Kidney epithelial cell (primary cell): Measurements from ENCODE around the gene PSTPIP2. TPM values are rescaled to one million over a fixed set of nuclear protein-coding genes. Genes with fewer than 3 reads are reported as not detected.

Experiments
- DNase-seq: peaks from one replicate; pipeline ENCODE4 v3.0.0-alpha.2; 2010; ENCODE audit warnings: low read depth
- H3K27me3 ChIP-seq: 2 replicates; pipeline ENCODE4 v1.6.0; 2011; ENCODE audit warnings: low read length; ENCODE audit not compliant: control insufficient read depth, insufficient read depth
- H3K36me3 ChIP-seq: 2 replicates; pipeline ENCODE4 v1.5.1; 2011; ENCODE audit warnings: low read length; ENCODE audit not compliant: control insufficient read depth, insufficient read depth
- H3K4me3 ChIP-seq: 2 replicates; pipeline ENCODE4 v1.5.1; 2011; ENCODE audit warnings: low read depth, mild to moderate bottlenecking, control low read depth, low read length
- CTCF ChIP-seq: IDR thresholded peaks from 2 replicates; pipeline ENCODE4 v1.5.1; 2011; ENCODE audit warnings: mild to moderate bottlenecking, moderate library complexity, low read length, control low read depth, inconsistent platforms; ENCODE audit not compliant: insufficient read depth, poor library complexity, severe bottlenecking
- total RNA-seq: library from RNA; depleted of rRNA; stranded (reverse); fragments of >200 nt; gene quantifications from 2 replicates; pipeline ENCODE4 v1.2.3, GENCODE V29; 2015

The PSTPIP2 gene
- 11.2 and 14.2 TPM in 2 replicates for total RNA-seq

DNA sequence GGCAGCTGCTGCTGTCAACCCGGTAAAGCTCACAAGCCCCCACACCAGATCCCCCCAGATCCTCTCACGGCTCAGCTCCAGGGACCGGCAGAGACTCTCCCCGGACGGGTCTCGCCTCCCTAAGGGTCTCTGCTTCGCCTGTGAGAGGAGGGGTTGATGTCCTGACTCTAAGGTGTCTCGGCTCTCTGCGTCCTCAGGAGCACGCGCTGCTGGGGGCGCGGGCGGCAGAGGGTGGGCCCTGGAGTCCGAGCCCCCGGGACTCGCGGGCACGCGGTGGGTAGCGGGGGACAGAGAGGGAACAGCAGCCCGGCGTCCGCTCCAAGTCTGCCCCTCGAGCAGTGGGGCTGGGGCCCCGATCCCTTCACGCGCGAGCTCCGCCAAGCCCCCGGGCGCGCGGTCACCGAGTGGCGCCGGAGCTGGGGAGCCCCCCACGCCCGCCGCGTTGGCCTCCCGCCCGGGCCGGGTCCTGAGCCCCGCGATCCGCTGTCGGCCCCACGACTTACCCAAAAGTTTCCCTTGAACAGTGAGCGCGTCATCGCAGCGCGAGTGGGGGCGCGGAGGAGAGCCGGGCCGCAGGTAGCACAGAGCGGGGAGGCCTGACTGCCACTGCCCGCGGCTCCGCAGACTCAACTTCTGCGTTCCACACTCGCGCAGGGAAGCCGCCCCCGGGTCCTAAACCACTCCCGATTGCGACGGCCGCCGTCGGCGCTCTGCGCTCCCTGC lies at the start of gene PSTPIP2:
Gene PSTPIP2 (minus strand): TSS at position 608 of the 723 bp plus-strand sequence. CDS start 72 bp downstream, at position 536.
- no peak for TF ChIP-seq CTCF
- Histone ChIP-seq H3K36me3 (no peaks in the 10 kb centered on the region), H3K4me3 (peak within 1 kb of the TSS; percentile 80), H3K27me3 (no peaks in the 10 kb centered on the region)
- no peak for DNase-seq

DNA sequence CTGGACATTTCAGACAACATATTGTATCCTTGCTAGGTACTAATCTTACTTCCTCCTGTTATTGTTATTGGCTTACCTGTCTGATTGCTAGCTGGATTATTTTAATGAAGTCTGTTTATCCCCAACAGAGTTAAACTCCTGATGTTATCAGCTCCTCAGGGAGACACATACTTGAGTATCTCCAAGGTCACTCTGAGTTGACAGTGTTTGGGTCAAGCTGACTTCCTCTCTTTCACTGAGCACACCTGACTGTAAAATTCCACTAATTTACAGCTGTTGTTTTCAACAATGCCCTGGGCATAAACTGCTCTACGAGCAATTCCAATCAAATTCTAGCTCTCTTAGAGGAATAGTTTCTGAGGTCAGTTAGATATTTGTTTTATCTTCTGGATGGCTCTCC lies 41.7 kb upstream of the PSTPIP2 start:
- Histone ChIP-seq H3K27me3 (no peaks in the 10 kb centered on the region), H3K36me3 (no peaks in the 10 kb centered on the region), H3K4me3 (no peak overlapping the region)
- no peak for DNase-seq
- TF ChIP-seq CTCF = no peak

DNA sequence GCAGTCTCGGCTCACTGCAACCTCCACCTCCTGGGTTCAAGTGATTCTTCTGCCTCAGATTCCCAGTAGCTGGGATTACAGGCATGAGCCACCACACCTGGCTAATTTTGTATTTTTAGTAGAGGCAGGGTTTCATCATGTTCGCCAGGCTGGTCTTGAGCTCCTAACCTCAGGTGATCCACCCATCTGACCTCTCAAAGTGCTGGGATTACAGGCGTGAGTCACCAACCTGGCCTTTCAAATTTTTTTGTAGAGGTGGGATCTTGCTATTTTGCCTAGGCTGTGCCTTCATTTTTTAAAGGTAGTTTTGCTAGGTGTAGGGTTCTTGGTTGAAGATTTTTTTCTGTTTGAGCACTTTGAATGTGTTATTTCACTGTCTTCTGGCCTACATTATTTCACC lies 38.3 kb upstream of the PSTPIP2 start:
- DNase-seq = no peak
- Histone ChIP-seq H3K4me3 (no peak overlapping the region), H3K36me3 (no peaks in the 10 kb centered on the region), H3K27me3 (no peaks in the 10 kb centered on the region)
- TF ChIP-seq CTCF = no peak

GRCh38 chr18:46109386-46109785 lies 37.3 kb upstream of the PSTPIP2 start:
- no peak for DNase-seq
- Histone ChIP-seq H3K4me3 (no peak overlapping the region), H3K36me3 (no peaks in the 10 kb centered on the region), H3K27me3 (no peaks in the 10 kb centered on the region)
- TF ChIP-seq CTCF = no peak

GRCh38 chr18:46104128-46104911 lies 32.3 kb upstream of the PSTPIP2 start, which contains the start of gene HAUS1:
Gene HAUS1 (plus strand): TSS chr18:46104385. CDS start chr18:46104412, 27 bp downstream.
- H3K4me3 ChIP-seq = peak within 1 kb of the TSS; percentile 96
- no peaks in the 10 kb centered on the region for H3K36me3 ChIP-seq
- no peak for TF ChIP-seq CTCF
- DNase-seq = peak; percentile 41
- H3K27me3 ChIP-seq = no peaks in the 10 kb centered on the region
